GM12892 (cell line): Measurements from ENCODE around the gene GIPC3.

Experiments
- POLR2AphosphoS5 ChIP-seq: IDR thresholded peaks from 2 replicates; pipeline ENCODE4 v1.6.1; 2011; ENCODE audit warnings: low read depth, low read length, control low read depth
- TAF1 ChIP-seq: IDR thresholded peaks from 2 replicates; pipeline ENCODE4 v1.6.1; 2011; ENCODE audit warnings: low read depth, mild to moderate bottlenecking, control low read depth, low read length, borderline replicate concordance

DNA sequence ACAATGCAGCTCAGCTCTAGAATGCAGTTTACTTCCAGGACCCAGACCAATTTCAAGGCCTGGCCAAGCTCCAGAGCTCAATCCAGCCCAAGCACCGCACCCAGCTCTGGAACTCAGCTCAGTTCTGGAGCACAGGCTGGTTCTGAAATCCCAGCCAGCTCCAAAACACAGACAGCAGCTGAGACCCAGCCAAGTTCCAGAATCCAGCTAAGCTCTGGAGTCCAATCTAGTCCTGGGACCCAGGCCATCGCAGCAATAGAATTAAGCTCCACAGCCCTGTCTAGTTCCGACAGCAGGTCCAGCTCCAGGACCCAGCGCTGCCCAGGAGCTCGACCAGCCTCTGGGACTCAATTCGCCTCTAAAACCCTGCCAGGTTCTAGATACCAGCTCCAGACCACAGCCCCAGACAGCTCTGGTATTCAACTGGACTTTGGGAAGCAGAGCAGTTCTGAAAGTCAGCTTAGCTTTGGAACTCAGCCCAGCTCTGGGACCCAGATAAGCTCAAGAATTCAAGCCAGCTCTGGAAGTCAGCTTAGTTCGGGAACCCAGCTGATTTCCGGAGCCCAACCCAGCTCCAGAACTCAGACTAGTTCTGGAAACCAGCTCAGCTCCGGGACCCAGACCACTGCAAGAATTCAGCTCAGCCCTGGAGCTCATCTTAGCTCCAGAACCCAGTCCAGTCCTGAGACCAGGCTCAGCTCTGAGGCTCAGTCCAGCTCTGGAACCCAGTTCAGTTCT, 6.8 kb downstream of the GIPC3 start:
- TF ChIP-seq TAF1: no peak
- TF ChIP-seq POLR2AphosphoS5: no peak
